HG02884 (cell line): ENCODE results near the gene WDR64.

Experiments
- ATAC-seq: cut with Tn5 transposase; IDR thresholded peaks from one replicate; pipeline ENCODE4 v1.9.1; 2021; ENCODE audit warnings: mild to moderate bottlenecking, moderate library complexity; ENCODE audit not compliant: unreplicated experiment

The WDR64 gene

GRCh38 chr1:241652012-241652411, at the start of gene WDR64:
TSS of gene WDR64 (plus strand) at chr1:241652281. CDS start at chr1:241652485, 204 bp downstream.
- ATAC-seq, result no peak

DNA sequence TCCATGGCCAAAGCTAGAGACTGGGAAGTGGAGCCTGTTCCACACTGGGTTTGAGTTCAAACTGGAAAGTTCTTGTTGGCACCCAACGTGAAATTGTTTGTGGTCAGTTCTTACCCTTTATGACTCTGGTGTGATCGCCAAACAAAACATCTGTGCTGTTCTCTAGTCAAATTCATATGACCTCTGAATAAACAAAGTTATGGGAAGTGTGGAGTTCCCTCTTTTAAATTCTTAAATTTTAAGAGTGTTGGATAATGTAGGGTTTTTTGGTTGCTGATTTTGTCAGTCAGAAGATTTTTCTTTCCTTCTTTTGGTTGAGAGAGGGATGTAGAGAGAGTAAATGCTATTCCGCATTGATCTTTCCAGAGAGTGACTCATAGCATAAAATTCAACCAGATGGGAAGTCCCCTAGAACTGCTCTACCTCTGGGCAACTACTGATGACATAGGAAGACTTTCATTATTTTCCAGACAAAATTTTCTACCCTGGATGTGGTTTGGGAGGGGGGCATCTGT, 48.3 kb upstream of the WDR64 start:
- no peak for ATAC-seq

GRCh38 chr1:241605146-241605805, 46.8 kb upstream of the WDR64 start:
- ATAC-seq, result no peak

DNA sequence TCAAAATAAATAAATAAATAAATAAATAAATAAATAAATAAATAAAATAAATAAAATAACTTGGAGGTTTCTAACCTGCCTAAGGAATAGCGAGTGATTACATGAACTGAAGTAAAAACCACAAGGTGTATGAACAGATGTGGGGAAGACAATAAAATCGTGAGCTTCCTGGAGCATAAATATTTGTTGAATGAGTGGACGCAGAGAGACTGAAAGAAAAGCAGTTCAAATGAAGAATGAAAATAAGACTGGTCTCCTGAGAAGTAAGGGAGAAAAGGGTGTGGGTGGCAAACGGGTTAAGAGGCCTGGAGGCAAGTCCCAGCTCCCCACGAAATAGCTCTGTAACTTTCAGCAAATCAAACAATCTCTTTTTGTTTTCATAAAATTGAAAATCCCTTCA, 45.5 kb upstream of the WDR64 start:
- no peak for ATAC-seq

DNA sequence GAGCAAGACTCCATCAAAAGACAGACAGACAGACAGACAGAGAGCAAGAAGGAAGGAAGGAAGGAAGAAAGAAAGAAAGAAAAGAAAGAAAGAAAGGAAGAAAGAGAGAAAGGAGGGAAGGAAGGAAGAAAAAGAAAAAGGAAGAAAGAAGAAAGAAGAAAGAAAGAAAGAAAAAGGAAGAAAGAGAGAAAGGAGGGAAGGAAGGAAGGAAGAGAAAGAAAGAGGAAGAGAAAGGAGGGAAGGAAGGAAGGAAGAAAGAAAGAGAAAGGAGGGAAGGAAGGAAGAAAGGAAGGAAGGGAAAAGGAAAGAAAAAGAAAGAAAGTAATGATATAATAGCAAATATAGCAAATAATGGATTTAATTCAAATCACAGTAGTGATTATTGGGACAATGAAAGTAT, 44.6 kb upstream of the WDR64 start:
- ATAC-seq, result no peak

- ATAC-seq, result peak; percentile 40
These were observed 43.6 kb upstream of the WDR64 start for GRCh38 chr1:241608379-241609033.

GRCh38 chr1:241610056-241610815, 41.8 kb upstream of the WDR64 start:
- no peak for ATAC-seq

DNA sequence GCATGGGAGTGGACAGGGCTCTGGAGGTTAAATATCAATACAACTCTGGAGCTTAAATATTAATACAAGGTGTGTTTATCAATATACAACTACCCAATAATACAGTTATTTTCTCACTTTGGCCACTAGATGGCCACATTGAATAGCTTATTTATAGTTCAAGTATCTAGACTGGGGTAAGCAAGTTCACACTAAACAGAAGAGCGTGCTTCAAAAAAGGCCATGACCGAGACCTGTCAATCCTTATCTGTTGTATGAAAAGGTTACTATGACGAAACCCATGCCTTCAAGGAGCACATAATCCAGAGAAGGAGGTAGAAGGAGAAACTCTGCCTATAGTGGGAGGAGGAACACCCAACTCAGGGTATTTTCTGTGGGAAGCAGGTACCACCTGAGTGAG, 41.0 kb upstream of the WDR64 start:
- peak; percentile 71 for ATAC-seq

- ATAC-seq, result no peak
These were observed 40.3 kb upstream of the WDR64 start for GRCh38 chr1:241611736-241612135.

DNA sequence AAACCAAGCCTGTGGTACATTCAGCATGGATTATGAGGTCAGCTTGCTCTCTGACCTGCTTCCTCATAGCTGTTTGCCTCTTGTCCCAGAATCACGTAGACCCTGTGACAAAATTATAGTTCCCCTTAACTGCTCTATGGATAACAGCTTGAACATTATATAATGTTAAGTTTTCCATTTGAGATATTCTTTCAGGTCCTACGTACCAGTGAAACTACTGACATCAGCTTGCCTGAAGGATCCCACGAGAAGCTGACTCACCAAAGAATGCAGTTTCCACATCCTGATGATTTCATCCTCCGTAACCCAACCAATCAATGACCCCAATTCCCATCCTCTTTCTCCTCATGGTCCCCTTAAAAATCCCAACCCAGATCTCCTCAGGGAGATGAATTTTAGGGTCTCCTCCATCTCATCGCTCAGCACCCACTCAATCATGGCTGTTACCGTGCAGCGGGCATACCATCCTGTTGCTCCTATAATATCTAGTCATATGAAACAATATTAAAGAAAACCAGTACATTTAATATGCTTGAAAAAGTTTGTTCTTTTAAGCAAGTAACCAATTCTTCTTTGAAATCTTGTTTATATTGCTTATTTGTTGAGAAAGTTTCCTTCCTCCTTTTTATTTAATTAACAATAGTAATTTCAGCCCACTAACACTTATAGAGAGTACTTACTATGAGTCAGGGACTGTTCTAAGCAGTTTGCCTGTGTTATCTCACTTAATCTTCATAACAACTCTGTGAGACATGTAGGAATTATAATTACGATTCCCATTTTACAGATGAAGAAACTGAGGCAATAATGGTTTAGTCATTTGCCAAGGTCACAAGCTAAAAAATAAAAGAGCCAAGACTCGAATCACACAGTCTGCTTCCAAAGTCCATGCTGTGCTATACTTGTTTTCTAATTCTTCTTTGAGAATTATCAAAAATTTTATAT, 39.3 kb upstream of the WDR64 start:
- no peak for ATAC-seq

DNA sequence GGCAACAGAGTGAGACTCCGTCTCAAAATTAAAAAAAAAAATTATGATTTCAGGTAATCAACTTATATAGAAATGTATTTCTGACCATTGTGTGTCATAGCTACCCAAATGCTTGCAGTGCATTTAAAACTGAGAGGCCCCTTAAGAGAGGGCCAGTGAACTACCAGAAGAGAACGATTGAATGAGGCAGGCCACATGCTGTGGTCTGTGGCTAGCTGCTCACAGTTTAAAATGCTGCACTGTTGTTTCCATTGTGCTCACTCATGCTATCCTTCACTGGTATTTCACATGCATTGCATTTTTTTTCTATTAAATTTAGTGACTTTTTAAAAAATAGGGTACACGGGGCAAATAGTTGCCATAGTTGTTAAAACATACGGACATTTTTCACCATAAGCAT, 37.9 kb upstream of the WDR64 start:
- no peak for ATAC-seq

- ATAC-seq, result no peak
These were observed 37.5 kb upstream of the WDR64 start for GRCh38 chr1:241614572-241614971.

DNA sequence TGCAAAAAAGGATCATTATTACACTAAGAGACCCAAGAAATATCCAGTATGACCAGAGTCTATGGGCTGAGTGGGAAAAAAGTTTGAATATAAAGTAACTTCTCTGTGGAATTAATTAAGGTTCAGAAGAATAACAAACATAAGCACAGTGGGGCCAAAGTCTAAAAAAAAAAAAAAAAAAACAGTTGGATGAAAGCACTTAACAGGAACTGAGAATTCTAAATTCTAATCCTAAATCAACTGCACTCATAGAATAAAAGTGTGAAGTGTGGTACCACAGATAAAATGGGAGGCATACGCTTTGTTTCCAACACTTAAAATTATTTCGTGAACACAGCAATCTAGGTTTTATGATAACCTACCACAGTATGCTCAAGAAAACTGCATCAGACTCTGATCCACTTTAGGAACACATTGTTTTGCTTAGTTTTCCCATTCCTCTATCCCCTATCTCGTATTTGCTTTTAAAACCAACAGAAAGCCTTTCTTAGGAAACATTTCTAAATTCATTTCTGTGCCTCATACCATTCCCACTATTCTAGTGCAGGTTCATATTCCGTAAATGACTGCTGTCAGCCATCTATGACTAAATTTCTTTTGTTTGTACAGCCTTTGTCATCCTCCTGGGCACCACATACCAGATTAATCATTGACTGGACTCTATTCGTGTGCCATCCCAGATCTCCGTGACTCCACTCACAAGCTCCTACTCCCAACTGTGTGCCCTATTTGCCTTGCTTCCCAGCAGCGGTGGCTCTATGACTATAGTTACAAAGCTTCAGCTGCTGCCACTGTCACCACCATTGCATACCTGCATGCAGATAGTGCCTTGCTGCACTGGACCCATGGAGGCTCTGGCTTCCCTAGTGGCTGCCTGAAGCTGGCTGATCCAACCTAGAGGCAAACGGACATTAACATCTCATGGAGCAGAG, 36.8 kb upstream of the WDR64 start:
- ATAC-seq, result no peak

GRCh38 chr1:241617426-241617825, 34.7 kb upstream of the WDR64 start:
- no peak for ATAC-seq

DNA sequence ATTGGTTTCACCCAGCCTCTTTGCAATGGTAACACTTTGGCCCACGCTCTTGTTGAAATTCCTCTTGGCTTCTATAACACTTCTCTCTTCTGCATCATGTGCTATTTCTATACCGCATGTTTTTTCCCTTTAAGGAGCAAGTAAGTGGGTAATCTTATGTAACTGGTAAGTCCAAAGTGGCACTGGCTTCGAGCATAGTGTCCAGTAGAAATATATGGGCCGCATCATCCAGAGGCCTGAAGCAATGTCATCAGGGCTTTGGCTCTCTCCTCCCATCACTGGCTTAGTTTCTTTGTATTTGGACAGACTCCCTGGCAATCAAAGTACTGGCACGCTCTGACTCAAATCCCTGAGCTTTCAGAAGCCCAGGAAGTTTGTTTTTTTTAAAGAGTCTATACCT, 29.4 kb upstream of the WDR64 start:
- ATAC-seq, result no peak

DNA sequence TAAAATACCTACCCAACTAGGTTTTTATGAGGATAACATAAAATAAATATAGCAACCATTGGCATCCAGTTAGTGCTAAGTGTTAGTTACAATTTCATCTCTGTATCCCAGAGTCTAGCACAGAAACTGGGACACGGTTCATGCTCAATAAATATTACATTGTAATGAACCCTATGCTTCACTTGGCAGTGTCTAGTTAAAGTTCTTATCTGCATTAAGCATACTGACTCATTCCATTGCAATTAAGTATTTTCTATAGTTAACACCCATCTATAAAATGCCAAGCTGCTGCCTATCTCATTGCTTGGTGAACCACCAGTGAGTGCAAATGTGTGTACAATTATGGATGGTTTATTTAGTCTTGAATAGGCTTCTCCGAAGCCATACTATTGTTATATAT, 27.1 kb upstream of the WDR64 start:
- no peak for ATAC-seq

- ATAC-seq, result peak; percentile 82
These were observed 24.4 kb upstream of the WDR64 start for GRCh38 chr1:241627453-241628259.

- no peak for ATAC-seq
These were observed 22.1 kb upstream of the WDR64 start for GRCh38 chr1:241630005-241630404.

DNA sequence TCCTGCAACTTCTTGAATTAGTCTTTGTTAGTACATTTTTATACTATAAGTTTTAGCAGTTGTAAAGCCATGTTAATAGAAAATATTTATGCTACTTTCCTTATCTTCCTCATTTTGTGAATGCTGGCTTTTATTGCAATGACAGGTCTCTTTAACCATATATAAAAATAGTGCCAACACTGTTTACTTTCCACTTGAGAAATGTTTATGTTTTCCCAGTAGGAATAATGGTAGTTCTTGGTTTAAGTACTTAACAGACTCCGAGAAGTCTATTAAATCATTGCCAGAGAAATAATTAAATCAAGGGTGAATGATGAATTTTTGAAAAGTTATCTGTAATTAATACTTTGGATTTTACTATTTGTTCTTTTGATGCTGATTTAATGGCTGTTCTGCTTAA, 21.6 kb upstream of the WDR64 start:
- no peak for ATAC-seq
